OCI-LY7 (cell line): ENCODE results near the gene OMG. TPM values are rescaled to one million over a fixed set of nuclear protein-coding genes. Genes with fewer than 3 reads are reported as not detected.

ENCODE experiments used
- BruUV-seq: library from RNA; stranded (reverse); fragments of 400-500 nt; replicated peaks from 2 replicates; lab custom pipeline; 2021; lab: Mats Ljungman, UMichigan
- CTCF ChIA-PET: fragments of 300-600 bp; sonication (Branson Sonifier 250); formaldehyde crosslinking; loops from one replicate; lab custom pipeline; 2022; ENCODE audit warnings: antibody characterized with exemption; ENCODE audit not compliant: unreplicated experiment; lab: Charles Lee
- POLR2A ChIA-PET: fragments of 300-600 bp; sonication (Branson Sonifier 250); formaldehyde crosslinking; loops from one replicate; lab custom pipeline; 2022; ENCODE audit warnings: antibody characterized with exemption; lab: Charles Lee
- DNase-seq: peaks from one replicate; pipeline ENCODE4 v3.0.0-alpha.2; 2015; ENCODE audit warnings: low spot score
- H2AFZ ChIP-seq: fragments of 200-600 bp; sonication (generic), shearing (Covaris generic); 2 replicates; pipeline ENCODE4 v1.6.1; 2014; ENCODE audit warnings: mild to moderate bottlenecking, antibody characterized with exemption, low read length, moderate library complexity
- H3K27ac ChIP-seq: fragments of 200-600 bp; sonication (generic); 2 replicates; pipeline ENCODE4 v1.5.1; 2014; ENCODE audit warnings: mixed run types, low read depth, mild to moderate bottlenecking, moderate library complexity, low read length, inconsistent platforms; ENCODE audit not compliant: poor library complexity, severe bottlenecking
- H3K36me3 ChIP-seq: fragments of 200-600 bp; sonication (generic); 2 replicates; pipeline ENCODE4 v1.6.1; 2014; ENCODE audit warnings: mild to moderate bottlenecking, antibody characterized with exemption, low read length, moderate library complexity, mixed read lengths; ENCODE audit not compliant: insufficient read depth
- H3K4me1 ChIP-seq: fragments of 200-600 bp; sonication (generic); 2 replicates; pipeline ENCODE4 v1.5.1; 2014; ENCODE audit warnings: mild to moderate bottlenecking, low read length; ENCODE audit not compliant: insufficient read depth, poor library complexity, severe bottlenecking
- H3K4me2 ChIP-seq: fragments of 200-600 bp; sonication (generic); 2 replicates; pipeline ENCODE4 v1.6.1; 2014; ENCODE audit warnings: mild to moderate bottlenecking, low read length
- H3K4me3 ChIP-seq: fragments of 200-600 bp; sonication (generic); 2 replicates; pipeline ENCODE4 v1.5.1; 2014; ENCODE audit warnings: mild to moderate bottlenecking, low read depth, low read length; ENCODE audit not compliant: poor library complexity, severe bottlenecking
- H3K79me2 ChIP-seq: fragments of 200-600 bp; sonication (generic); 2 replicates; pipeline ENCODE4 v1.6.1; 2016; ENCODE audit warnings: low read depth, mild to moderate bottlenecking, low read length, moderate library complexity, mixed read lengths; ENCODE audit not compliant: insufficient read depth
- H3K9me2 ChIP-seq: fragments of 200-600 bp; sonication (generic); 2 replicates; pipeline ENCODE4 v1.6.1; 2016; ENCODE audit warnings: mild to moderate bottlenecking, low read length, mixed read lengths; ENCODE audit not compliant: insufficient read depth
- H3K9me3 ChIP-seq: fragments of 200-600 bp; sonication (generic); 2 replicates; pipeline ENCODE4 v1.6.1; 2014; ENCODE audit warnings: mild to moderate bottlenecking, mixed run types, low read length, mixed read lengths
- H4K20me1 ChIP-seq: fragments of 200-600 bp; sonication (generic); 2 replicates; pipeline ENCODE4 v1.6.1; 2014; ENCODE audit warnings: mild to moderate bottlenecking, antibody characterized with exemption, low read length, moderate library complexity, mixed read lengths; ENCODE audit not compliant: insufficient read depth
- CTCF ChIP-seq: fragments of 200-600 bp; sonication (generic); conservative IDR thresholded peaks from 2 replicates; pipeline ENCODE4 v1.5.1; 2014; ENCODE audit warnings: mild to moderate bottlenecking, antibody characterized with exemption, low read length, moderate library complexity, mixed read lengths
- EZH2phosphoT487 ChIP-seq: fragments of 200-600 bp; sonication (generic); IDR thresholded peaks from 2 replicates; pipeline ENCODE4 v1.6.1; 2018; ENCODE audit warnings: low read depth, borderline replicate concordance, mild to moderate bottlenecking, mixed run types, antibody characterized with exemption, low read length, moderate library complexity, mixed read lengths
- intact Hi-C: fragments of 100-400 bp; cut with micrococcal nuclease; formaldehyde crosslinking; loops from one replicate; pipeline ENCODE4 v1.10.0; 2022; ENCODE audit not compliant: unreplicated experiment
- total RNA-seq, 2 experiments: library from RNA; depleted of rRNA in 1 of 2; stranded (reverse); fragments of >200 nt in 1 of 2; shearing (Covaris generic) in 1 of 2; gene quantifications; 2 replicates each; pipeline ENCODE4 v1.2.3, GENCODE V29; 2014 to 2022

The OMG gene
- total RNA-seq, 2 experiments from 2014 or later = 0.32 to 1.4 TPM

- TF ChIP-seq CTCF = no peak
- no peak for TF ChIP-seq EZH2phosphoT487
- H3K27ac ChIP-seq = peak overlapping the region; percentile 97
- POLR2A ChIA-PET = interaction anchor here (0.6 to 2.7 kb wide), 4 partner anchors 7 to 31 kb away, joined by 3 to 71 read pairs (median 4); no protein-coding TSS in a partner anchor
- H3K4me2 ChIP-seq = peak overlapping the region; percentile 93
- BruUV-seq = no TSS peak
- no peak for DNase-seq
- peak overlapping the region; percentile 77 for H3K4me3 ChIP-seq
- H4K20me1 ChIP-seq = no peaks in the 10 kb centered on the region
- H2AFZ ChIP-seq = no peak overlapping the region; the same call in 1 of the 2 replicates
- peaks cover 7% of the 10 kb centered on the region; the same call in 1 of the 2 replicates for H3K36me3 ChIP-seq
- H3K9me3 ChIP-seq = no peaks in the 10 kb centered on the region
- no peaks in the 10 kb centered on the region for H3K9me2 ChIP-seq
- peaks cover 66% of the 10 kb centered on the region for H3K79me2 ChIP-seq
- H3K4me1 ChIP-seq = peaks cover 32% of the 10 kb centered on the region
- intact Hi-C loops = loop anchor here (1.0 kb wide), 1 partner anchor 11 kb away; no protein-coding TSS in a partner anchor
- CTCF ChIA-PET = no interaction called here
Measured at GRCh38 chr17:31320791-31321190, 23.8 kb upstream of the OMG start.

- ChIA-PET POLR2A (interaction anchor here (0.5 to 2.7 kb wide), 11 partner anchors 8 to 1387 kb away, joined by 3 to 71 read pairs (median 4); no protein-coding TSS in a partner anchor), CTCF (no interaction called here)
- Histone ChIP-seq H3K36me3 (peaks cover 6% of the 10 kb centered on the region; the same call in 1 of the 2 replicates), H3K9me3 (no peaks in the 10 kb centered on the region), H3K4me3 (peak overlapping the region; percentile 77), H3K79me2 (peaks cover 71% of the 10 kb centered on the region), H3K27ac (peak overlapping the region; percentile 97), H3K9me2 (no peaks in the 10 kb centered on the region), H3K4me1 (peaks cover 37% of the 10 kb centered on the region), H4K20me1 (no peaks in the 10 kb centered on the region), H3K4me2 (peak overlapping the region; percentile 93), H2AFZ (no peak overlapping the region; the same call in 1 of the 2 replicates)
- DNase-seq = peak; percentile 61
- no TSS peak for BruUV-seq
- TF ChIP-seq CTCF (no peak), EZH2phosphoT487 (no peak)
- intact Hi-C loops = no loop called here
Measured at GRCh38 chr17:31320241-31320640, 23.2 kb upstream of the OMG start.
